HG03159 (cell line): ENCODE data around the gene PPP1R12B.
"Not testable (repeated sequence)": the region's sequence is repeated elsewhere in the genome, so short reads cannot be mapped to it uniquely, and the experiment has no call there.

Source experiments
- ATAC-seq: cut with Tn5 transposase; IDR thresholded peaks from one replicate; pipeline ENCODE4 v1.9.1; 2021; ENCODE audit warnings: mild to moderate bottlenecking, moderate library complexity; ENCODE audit not compliant: unreplicated experiment

PPP1R12B gene

GRCh38 chr1:202401771-202402170 lies 53.3 kb downstream of the PPP1R12B start:
- not testable (repeated sequence) for ATAC-seq

DNA sequence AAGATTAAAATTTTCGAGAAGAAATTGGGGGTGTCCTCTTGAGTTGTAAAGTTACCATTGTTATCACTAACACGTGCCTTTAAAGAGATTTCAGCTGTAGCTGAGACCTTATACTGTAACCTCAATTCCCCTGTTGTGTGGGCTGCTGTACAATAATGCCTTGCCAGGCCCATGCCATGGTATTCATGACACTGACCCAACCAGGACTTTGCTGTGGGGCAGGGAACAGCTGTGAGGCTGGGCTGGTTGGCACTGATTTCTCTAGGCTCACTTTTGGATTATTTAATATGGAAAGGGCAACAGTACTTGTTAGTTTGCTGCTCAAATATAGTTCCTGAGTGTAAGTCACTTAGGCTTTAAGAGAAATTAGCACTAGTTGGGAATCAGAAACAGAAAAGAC lies 54.9 kb downstream of the PPP1R12B start:
- ATAC-seq = not testable (repeated sequence)

GRCh38 chr1:202405928-202406327 lies 57.4 kb downstream of the PPP1R12B start:
- ATAC-seq = no peak

GRCh38 chr1:202406896-202407295 lies 58.4 kb downstream of the PPP1R12B start:
- ATAC-seq = not testable (repeated sequence)

- not testable (repeated sequence) for ATAC-seq
Measured at GRCh38 chr1:202407378-202407777, 58.9 kb downstream of the PPP1R12B start.

DNA sequence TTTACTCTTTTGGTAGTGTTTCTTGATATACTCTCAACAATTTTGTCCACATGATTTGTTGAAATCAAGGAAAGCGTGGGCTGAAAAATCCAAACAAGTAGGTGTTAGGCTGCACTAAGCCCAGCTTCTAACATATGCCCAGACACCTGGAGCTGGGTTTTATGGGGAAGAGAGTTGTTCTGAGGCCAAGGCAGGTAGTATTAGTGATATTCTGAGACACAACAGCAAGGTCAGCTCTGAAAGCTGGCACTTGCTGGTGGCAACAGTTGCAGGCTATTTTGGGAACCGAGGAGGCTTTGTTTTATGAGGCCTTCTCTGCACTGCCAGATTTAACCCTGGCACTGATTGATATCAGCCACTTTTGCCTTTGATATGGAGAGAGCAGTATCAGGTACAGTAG lies 61.8 kb downstream of the PPP1R12B start:
- not testable (repeated sequence) for ATAC-seq

GRCh38 chr1:202410854-202411357 lies 62.4 kb downstream of the PPP1R12B start:
- not testable (repeated sequence) for ATAC-seq

DNA sequence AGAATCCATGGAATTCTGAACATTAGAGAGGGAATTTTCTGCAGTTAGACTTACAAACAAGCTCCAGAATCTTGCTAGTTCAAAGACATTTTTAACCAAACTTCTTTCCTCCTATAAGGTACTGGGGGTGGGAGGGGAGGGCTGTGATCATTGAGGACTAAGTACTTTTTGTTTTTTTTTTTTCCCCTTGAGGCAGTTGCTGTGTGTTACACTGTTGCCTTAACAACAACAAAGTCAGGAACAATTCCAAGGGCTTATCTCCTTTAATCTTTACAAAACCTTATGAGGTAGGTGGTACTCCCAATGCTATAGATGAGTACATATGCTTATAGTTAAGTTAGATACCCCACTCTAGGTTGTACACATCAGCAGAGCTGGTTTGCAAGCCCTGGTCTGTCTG lies 62.9 kb downstream of the PPP1R12B start:
- no peak for ATAC-seq

GRCh38 chr1:202412421-202412820 lies 63.9 kb downstream of the PPP1R12B start:
- not testable (repeated sequence) for ATAC-seq

DNA sequence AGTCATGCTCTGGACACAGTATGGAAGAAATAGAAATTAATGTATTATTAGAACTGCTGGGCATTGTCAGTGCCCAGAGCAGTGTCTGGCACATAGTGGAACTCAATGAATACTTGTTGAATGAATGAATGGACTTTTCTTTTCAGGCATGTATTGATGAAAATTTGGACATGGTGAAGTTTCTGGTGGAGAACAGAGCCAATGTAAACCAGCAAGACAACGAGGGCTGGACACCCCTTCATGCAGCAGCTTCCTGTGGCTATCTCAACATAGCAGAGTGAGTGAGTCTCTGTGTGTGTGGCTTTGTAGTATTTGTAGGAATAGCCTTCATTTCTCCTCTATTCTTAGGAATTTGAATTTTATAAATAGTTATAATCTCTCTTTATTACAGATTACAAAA lies 68.1 kb downstream of the PPP1R12B start:
- no peak for ATAC-seq

DNA sequence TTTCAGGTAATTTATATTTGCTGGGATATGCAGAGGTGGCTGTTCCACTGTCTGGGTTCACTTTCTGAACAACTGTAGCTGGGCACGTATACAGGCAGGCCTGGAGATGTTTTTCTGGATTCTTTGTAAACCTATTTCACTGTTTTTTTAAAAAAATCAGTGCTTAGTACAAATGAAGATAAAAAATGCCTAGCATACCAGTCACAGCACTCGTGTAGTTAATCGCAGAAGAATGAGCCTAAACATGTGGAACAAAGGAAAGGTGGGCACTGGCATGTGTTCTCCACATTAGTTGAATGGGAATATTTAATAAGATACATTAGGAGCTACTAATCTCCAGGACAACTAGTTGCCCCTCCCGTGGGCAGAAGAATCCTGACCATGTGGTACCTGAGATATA lies 68.6 kb downstream of the PPP1R12B start:
- ATAC-seq = not testable (repeated sequence)

DNA sequence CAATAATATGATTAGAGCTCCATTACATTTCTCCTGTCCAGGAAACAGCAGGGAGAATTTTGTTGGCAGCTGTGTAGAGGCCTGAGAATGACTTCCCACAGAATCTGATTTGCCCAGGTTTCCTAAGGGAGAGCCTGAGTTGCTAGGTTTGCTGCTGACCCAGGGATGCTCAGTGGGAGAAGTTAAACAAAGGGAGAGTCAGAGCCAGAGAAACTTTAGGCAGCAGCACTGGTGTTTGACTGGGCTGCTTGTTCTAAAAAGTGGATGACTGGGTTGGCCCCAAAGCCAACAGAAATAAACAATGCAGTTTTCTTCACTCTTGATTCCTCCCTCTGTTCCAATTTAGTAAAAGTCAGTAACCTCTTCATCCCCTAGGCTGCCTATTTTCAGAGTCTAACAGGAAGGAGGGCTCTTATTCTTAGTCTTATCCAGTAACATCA lies 69.3 kb downstream of the PPP1R12B start:
- ATAC-seq = not testable (repeated sequence)

DNA sequence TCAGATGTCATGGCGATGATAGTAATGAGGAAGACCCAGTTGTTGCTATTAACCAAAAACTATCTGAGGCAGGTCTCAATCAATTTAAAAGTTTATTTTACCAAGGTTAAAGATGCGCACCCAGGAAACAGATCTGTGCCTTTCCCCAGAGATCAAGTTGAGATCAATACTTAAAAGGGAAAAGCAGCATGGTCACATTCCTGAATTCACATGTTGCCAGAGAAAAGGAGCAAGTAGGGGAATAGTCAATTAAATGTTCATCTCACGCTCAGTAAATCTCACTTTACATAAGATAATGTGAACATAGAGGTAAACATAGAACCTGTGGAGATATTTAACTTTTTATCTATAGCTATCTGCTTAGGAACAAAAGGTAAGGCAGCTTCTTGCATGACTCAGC lies 71.2 kb downstream of the PPP1R12B start:
- ATAC-seq = not testable (repeated sequence)

DNA sequence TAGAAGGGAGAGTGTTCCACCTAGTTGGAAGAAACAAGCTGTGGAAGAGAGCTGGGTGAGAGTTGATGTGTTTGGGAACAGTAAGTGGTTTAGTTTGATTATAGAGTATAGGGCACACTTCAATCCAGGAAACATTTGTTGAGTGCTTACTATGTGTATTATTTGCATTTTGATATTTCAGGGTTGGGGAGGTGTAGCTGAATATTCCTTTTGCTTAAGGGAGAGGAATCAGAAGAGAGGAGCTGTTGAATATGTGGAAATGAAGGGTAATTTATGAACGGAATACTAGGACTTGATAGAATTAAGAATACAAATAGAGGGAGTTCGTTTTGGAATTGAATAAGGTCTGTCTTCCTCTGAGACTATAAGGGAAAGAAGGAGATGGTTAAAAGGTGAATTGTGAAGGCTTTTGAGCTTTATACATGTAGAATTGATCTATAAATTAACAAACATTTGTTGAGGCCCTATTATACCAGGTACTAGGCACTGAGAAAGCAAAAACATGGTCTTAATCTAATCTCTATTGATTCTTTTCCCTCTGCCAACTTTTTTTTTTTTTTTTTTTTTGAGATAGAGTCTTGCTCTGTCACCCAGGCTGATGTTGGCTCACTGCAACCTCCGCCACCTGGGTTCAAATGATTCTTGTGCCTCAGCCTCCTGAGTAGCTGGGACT lies 72.1 kb downstream of the PPP1R12B start:
- ATAC-seq = not testable (repeated sequence)

DNA sequence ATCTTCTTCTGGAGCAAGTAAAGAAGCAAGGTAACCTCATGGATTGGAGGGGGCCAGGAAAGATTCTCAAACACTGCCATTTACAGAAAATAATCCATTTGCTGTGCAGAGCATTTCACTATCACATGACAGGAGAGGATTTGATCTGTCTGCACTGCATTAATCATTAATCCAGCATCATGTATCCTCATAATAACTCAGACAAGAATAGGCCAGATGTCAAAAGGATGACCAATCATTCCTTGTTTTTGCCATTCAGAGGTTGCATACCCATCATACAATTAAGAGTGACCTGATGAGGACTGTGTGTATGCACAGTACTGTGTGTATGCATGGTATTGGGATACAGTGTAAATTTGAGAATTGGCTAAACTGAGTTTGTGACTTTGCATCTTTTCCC lies 74.2 kb downstream of the PPP1R12B start:
- ATAC-seq = not testable (repeated sequence)

DNA sequence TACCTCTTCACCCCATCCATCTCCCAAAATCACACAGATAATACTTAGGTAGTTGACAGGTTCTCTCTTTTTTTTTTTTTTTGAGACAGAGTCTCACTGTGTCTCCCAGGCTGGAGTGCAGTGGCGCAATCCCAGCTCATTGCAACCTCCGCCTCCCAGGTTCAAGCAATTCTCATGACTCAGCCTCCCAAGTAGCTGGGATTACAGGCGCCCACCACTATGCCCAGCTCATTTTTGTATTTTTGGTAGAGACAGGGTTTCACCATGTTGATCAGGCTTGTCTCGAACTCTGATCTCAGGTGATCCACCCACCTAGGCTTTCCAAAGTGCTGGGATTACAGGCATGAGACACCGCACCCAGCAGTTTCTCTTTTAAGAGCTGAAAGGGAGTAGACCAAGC lies 75.8 kb downstream of the PPP1R12B start:
- not testable (repeated sequence) for ATAC-seq

- not testable (repeated sequence) for ATAC-seq
Measured at GRCh38 chr1:202430111-202430510, 81.6 kb downstream of the PPP1R12B start.

GRCh38 chr1:202432338-202432737 lies 83.8 kb downstream of the PPP1R12B start:
- ATAC-seq = not testable (repeated sequence)

GRCh38 chr1:202433155-202434043 lies 84.9 kb downstream of the PPP1R12B start:
- no peak for ATAC-seq

DNA sequence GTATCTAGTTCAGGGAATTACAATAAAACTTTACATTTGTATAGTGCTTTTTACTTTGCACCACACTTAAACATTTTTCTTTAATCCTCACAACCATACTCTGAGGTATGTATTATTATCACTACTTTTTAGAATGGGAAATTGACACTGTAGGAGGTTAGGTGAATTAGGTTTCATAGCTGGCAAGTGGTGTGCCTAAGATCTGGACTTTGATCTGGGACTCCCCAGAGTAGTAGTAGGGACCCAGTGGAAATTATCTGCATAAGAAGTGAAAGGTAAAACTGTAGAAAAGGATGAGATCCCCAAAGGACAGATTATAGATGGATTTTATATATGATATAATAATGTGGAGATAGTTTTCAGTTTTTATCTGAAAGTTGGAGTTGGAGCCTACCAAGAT lies 85.6 kb downstream of the PPP1R12B start:
- no peak for ATAC-seq

- ATAC-seq = no peak
Measured at GRCh38 chr1:202438393-202439174, 90.1 kb downstream of the PPP1R12B start.
